ENCODE results near the gene CTTNBP2.

- TF ChIP-seq CTCF (IDR thresholded peaks at IDR 0.05) (no peak), POLR2AphosphoS5 (IDR thresholded peaks at IDR 0.05; ENCODE audit: insufficient read depth in 1 of 2, low read depth in 1 of 2) (no peak)
Measured at GRCh38 chr7:117776224-117776623, 97.0 kb downstream of the CTTNBP2 start.
